ENCODE data around the gene ASZ1. TPM values are rescaled to one million over a fixed set of nuclear protein-coding genes. Genes with fewer than 3 reads are reported as not detected.
A peak's percentile ranks its signal among the peaks of the same experiment; 100 is the strongest.

The ASZ1 gene
- total and polyA plus RNA-seq, 2 donors from 2014 or later = not detected

DNA sequence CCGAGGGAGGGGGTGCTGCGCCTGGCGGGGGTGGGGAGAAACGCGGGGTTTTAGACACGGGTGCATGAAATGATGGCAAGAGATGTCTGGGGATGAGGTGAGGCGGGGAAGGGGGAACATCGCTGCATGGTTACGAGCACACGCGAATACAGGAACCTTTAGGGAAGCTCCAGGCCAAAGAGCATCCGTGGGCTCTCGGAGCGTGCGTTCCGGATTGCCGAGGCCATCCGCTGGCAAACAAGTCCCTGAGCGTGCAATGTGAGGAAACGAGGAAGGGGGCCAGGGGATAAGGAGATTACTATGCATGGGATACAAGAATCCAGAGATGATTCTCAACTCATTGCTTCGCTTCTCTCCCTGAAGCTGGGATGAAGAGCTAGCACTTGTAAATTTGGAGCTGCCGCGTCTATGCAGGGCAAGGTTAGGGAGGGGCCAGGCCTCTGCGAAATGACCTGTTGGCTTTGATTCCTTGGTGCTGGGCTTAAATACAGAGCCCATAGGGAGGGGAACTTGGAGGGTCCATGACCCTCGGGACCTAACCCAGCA lies 103.9 kb downstream of the ASZ1 start:
- no peaks in the 10 kb centered on the region for H3K36me3 ChIP-seq (ENCODE audit: control insufficient read depth in 2 of 3, insufficient read depth in 3 of 3, low read length in 3 of 3)
- no peak overlapping the region for H3K27ac ChIP-seq (ENCODE audit: low read depth in 2 of 2, low read length in 2 of 2)
- no peaks in the 10 kb centered on the region for H3K9me3 ChIP-seq (ENCODE audit: control insufficient read depth in 2 of 3, insufficient read depth in 1 of 3, low read length in 3 of 3)
- H3K4me1 ChIP-seq (ENCODE audit: control insufficient read depth in 2 of 3, insufficient read depth in 2 of 3, low read depth in 1 of 3, low read length in 3 of 3) = peaks cover 0 to 9% (median 0%) of the 10 kb centered on the region in 3 donors
- peaks cover 20% of the 10 kb centered on the region for H3K27me3 ChIP-seq (ENCODE audit: control insufficient read depth, insufficient read depth, low read length)
- peak in 3 of 5 donors; percentile 17 to 49 (median 24) for DNase-seq
- peak overlapping the region in 2 of 3 donors; percentile 33 for H3K4me3 ChIP-seq (ENCODE audit: low read length in 3 of 3)
- H3K9ac ChIP-seq (ENCODE audit: low read length in 3 of 3) = no peak overlapping the region
- intact Hi-C loops (cut with DNase I) = no loop called here
- no peak for FAIRE-seq
- TF ChIP-seq, protein P1, sequence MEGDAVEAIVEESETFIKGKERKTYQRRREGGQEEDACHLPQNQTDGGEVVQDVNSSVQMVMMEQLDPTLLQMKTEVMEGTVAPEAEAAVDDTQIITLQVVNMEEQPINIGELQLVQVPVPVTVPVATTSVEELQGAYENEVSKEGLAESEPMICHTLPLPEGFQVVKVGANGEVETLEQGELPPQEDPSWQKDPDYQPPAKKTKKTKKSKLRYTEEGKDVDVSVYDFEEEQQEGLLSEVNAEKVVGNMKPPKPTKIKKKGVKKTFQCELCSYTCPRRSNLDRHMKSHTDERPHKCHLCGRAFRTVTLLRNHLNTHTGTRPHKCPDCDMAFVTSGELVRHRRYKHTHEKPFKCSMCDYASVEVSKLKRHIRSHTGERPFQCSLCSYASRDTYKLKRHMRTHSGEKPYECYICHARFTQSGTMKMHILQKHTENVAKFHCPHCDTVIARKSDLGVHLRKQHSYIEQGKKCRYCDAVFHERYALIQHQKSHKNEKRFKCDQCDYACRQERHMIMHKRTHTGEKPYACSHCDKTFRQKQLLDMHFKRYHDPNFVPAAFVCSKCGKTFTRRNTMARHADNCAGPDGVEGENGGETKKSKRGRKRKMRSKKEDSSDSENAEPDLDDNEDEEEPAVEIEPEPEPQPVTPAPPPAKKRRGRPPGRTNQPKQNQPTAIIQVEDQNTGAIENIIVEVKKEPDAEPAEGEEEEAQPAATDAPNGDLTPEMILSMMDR (IDR thresholded peaks at IDR 0.05; ENCODE audit: borderline replicate concordance, extremely low read depth, insufficient read depth) = no peak

DNA sequence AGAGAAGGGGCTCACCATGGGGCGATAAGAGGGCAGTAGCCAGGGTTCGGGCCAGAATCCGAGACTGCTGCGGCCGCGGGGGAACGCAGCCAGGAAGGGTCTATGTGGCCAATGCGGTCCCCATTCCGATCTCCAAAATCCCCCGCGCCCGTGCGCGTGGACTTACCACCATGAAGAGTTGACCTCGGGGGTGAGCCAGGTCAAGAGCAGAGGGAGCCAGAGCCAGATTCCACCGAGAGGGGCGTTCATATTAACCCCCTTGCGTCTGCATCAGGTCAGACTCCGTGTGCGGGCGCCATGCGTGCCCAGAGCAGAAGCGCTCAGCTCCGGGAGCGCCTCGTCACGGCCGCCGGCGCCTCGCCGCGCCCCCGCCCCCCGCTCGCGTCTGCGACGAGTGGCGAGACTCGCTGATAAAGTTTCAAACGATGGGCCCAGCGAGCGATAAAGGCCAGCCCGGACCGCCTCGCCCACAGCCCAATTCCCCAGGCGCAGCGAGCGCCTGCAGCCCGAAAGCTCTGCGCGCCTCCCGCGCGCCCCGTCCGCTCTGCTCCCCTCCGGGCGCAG lies 104.5 kb downstream of the ASZ1 start, which contains the start of gene WNT2:
Gene WNT2 (minus strand): TSS at position 318 of the 564 bp plus-strand sequence. CDS start 69 bp downstream, at position 249.
- no peak within 1 kb of the TSS for H3K9ac ChIP-seq (ENCODE audit: low read length in 3 of 3)

DNA sequence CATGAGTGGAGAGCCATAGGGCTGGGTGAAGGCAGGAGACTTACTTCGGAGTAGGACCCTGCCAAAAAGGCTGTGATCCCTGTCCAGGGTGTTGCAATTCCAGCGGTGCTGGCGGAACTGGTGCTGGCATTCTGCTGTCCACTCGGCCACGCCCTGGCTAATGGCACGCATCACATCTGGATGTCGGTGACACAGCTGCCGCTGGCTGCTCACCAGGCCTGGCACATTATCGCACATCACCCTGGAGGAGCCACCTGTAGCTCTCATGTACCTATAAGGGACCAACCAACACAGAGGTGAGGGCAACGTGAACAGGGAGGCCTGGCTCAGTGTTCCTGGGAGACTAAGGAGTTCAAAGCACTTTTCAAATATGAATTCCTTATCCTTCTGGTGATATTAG lies 106.8 kb downstream of the ASZ1 start:
- TF ChIP-seq, protein P1 (IDR thresholded peaks at IDR 0.05; ENCODE audit: borderline replicate concordance, extremely low read depth, insufficient read depth) = no peak
- no peak overlapping the region for H3K4me3 ChIP-seq (ENCODE audit: low read length in 3 of 3)
- no peak overlapping the region for H3K27ac ChIP-seq (ENCODE audit: low read depth in 2 of 2, low read length in 2 of 2)
- peaks cover 0 to 9% (median 0%) of the 10 kb centered on the region in 3 donors for H3K4me1 ChIP-seq (ENCODE audit: control insufficient read depth in 2 of 3, insufficient read depth in 2 of 3, low read depth in 1 of 3, low read length in 3 of 3)
- no peak for DNase-seq
- H3K27me3 ChIP-seq (ENCODE audit: control insufficient read depth, insufficient read depth, low read length) = peaks cover 20% of the 10 kb centered on the region
- intact Hi-C loops (cut with DNase I) = no loop called here
- H3K9me3 ChIP-seq (ENCODE audit: control insufficient read depth in 2 of 3, insufficient read depth in 1 of 3, low read length in 3 of 3) = no peaks in the 10 kb centered on the region
- FAIRE-seq = no peak
- H3K9ac ChIP-seq (ENCODE audit: low read length in 3 of 3) = no peak overlapping the region
- H3K36me3 ChIP-seq (ENCODE audit: control insufficient read depth in 2 of 3, insufficient read depth in 3 of 3, low read length in 3 of 3) = no peaks in the 10 kb centered on the region

More for the DNA sequence above, 104.5 kb downstream of the ASZ1 start, which contains the start of gene WNT2:
- DNase-seq (peak in 3 of 5 donors; percentile 14 to 56 (median 25)), FAIRE-seq (no peak)
- H3K36me3 ChIP-seq (ENCODE audit: control insufficient read depth in 2 of 3, insufficient read depth in 3 of 3, low read length in 3 of 3) = no peaks in the 10 kb centered on the region
- H3K4me3 ChIP-seq (ENCODE audit: low read length in 3 of 3) = peak within 1 kb of the TSS in 2 of 3 donors; percentile 33
- TF ChIP-seq, protein P1 (IDR thresholded peaks at IDR 0.05; ENCODE audit: borderline replicate concordance, extremely low read depth, insufficient read depth) = no peak
- intact Hi-C loops (cut with DNase I) = no loop called here
- H3K9me3 ChIP-seq (ENCODE audit: control insufficient read depth in 2 of 3, insufficient read depth in 1 of 3, low read length in 3 of 3) = no peaks in the 10 kb centered on the region
- peaks cover 20% of the 10 kb centered on the region for H3K27me3 ChIP-seq (ENCODE audit: control insufficient read depth, insufficient read depth, low read length)
- peaks cover 0 to 9% (median 0%) of the 10 kb centered on the region in 3 donors for H3K4me1 ChIP-seq (ENCODE audit: control insufficient read depth in 2 of 3, insufficient read depth in 2 of 3, low read depth in 1 of 3, low read length in 3 of 3)
- H3K27ac ChIP-seq (ENCODE audit: low read depth in 2 of 2, low read length in 2 of 2) = no peak within 1 kb of the TSS

Data from kidney (tissue), 14 donors.